SU-DHL-6 (cell line): ENCODE measurements around the gene NID2.

Experiments
- H2AFZ ChIP-seq: fragments of 200-600 bp; sonication (generic); 2 replicates; pipeline ENCODE4 v1.6.1; 2014; ENCODE audit warnings: low read depth, mild to moderate bottlenecking, moderate library complexity, mixed read lengths, antibody characterized with exemption, low read length; ENCODE audit not compliant: severe bottlenecking
- H3F3A ChIP-seq: fragments of 200-600 bp; shearing (Covaris generic); 2 replicates; pipeline ENCODE4 v1.6.0; 2016; ENCODE audit warnings: antibody characterized with exemption, mild to moderate bottlenecking; ENCODE audit not compliant: insufficient read depth
- H3K27ac ChIP-seq: fragments of 200-600 bp; sonication (generic); 2 replicates; pipeline ENCODE4 v1.5.1; 2016; ENCODE audit warnings: low read depth, mild to moderate bottlenecking, low read length, moderate library complexity, mixed read lengths
- H3K27me3 ChIP-seq: fragments of 200-600 bp; sonication (generic), shearing (Covaris generic); 2 replicates; pipeline ENCODE4 v1.6.0; 2014; ENCODE audit warnings: mild to moderate bottlenecking, low read length
- H3K36me3 ChIP-seq: fragments of 200-600 bp; sonication (generic); 2 replicates; pipeline ENCODE4 v1.6.1; 2014; ENCODE audit warnings: mild to moderate bottlenecking, low read length, mixed read lengths
- H3K4me2 ChIP-seq: fragments of 300-600, 200-600 bp; shearing (Covaris generic), sonication (generic); 2 replicates; pipeline ENCODE4 v1.6.0; 2014; ENCODE audit warnings: low read length, low read depth, mild to moderate bottlenecking; ENCODE audit not compliant: poor library complexity, severe bottlenecking
- H3K4me3 ChIP-seq: fragments of 200-600 bp; sonication (generic); 2 replicates; pipeline ENCODE4 v1.5.1; 2014; ENCODE audit warnings: antibody characterized with exemption, low read length, mild to moderate bottlenecking, mixed read lengths; ENCODE audit not compliant: insufficient read depth, poor library complexity, severe bottlenecking
- H3K79me2 ChIP-seq: fragments of 200-600 bp; sonication (generic); 2 replicates; pipeline ENCODE4 v1.6.1; 2014; ENCODE audit warnings: mild to moderate bottlenecking, low read length, moderate library complexity; ENCODE audit not compliant: insufficient read depth
- H3K9ac ChIP-seq: fragments of 200-600 bp; sonication (generic); 2 replicates; pipeline ENCODE4 v1.7.0; 2014; ENCODE audit warnings: mild to moderate bottlenecking, low read length
- H3K9me2 ChIP-seq: fragments of 200-600 bp; sonication (generic); replicated peaks from 2 replicates; pipeline ENCODE4 v1.6.1; 2014; ENCODE audit warnings: low read length; ENCODE audit not compliant: insufficient read depth
- H3K9me3 ChIP-seq: fragments of 200-600 bp; sonication (generic); 2 replicates; pipeline ENCODE4 v1.6.1; 2014; ENCODE audit warnings: low read length, mixed read lengths; ENCODE audit not compliant: insufficient read depth
- H4K20me1 ChIP-seq: fragments of 200-600 bp; sonication (generic); 2 replicates; pipeline ENCODE4 v1.6.1; 2014; ENCODE audit warnings: low read depth, mild to moderate bottlenecking, antibody characterized with exemption, low read length, moderate library complexity, mixed read lengths
- CTCF ChIP-seq: fragments of 200-600 bp; sonication (generic); IDR thresholded peaks from one replicate; pipeline ENCODE4 v1.5.1; 2017; ENCODE audit warnings: antibody characterized with exemption, mild to moderate bottlenecking, low read length, moderate library complexity; ENCODE audit not compliant: insufficient read depth, poor library complexity, severe bottlenecking
- EZH2phosphoT487 ChIP-seq: fragments of 200-600 bp; sonication (generic), shearing (Covaris generic); conservative IDR thresholded peaks from 2 replicates; pipeline ENCODE4 v1.6.1; 2018; ENCODE audit warnings: mild to moderate bottlenecking, antibody characterized with exemption, low read length, moderate library complexity, mixed read lengths

Gene NID2

GRCh38 chr14:52095336-52095735, 26.5 kb upstream of the NID2 start:
- Histone ChIP-seq H3K4me2 (no peak overlapping the region), H3K9ac (no peak overlapping the region), H3F3A (no peaks in the 10 kb centered on the region), H3K79me2 (no peaks in the 10 kb centered on the region), H2AFZ (no peak overlapping the region), H3K27me3 (no peaks in the 10 kb centered on the region), H3K9me2 (no peaks in the 10 kb centered on the region), H4K20me1 (no peaks in the 10 kb centered on the region), H3K27ac (no peak overlapping the region), H3K36me3 (no peaks in the 10 kb centered on the region), H3K9me3 (no peaks in the 10 kb centered on the region), H3K4me3 (no peak overlapping the region)
- TF ChIP-seq CTCF (no peak), EZH2phosphoT487 (no peak)

GRCh38 chr14:52094546-52095271, 25.9 kb upstream of the NID2 start:
- H3K36me3 ChIP-seq = no peaks in the 10 kb centered on the region

GRCh38 chr14:52091928-52092327, 23.1 kb upstream of the NID2 start:
- Histone ChIP-seq H3K27ac (no peak overlapping the region), H3K36me3 (no peaks in the 10 kb centered on the region), H3K9me3 (no peaks in the 10 kb centered on the region), H4K20me1 (no peaks in the 10 kb centered on the region), H2AFZ (no peak overlapping the region), H3K4me3 (no peak overlapping the region), H3K9me2 (no peaks in the 10 kb centered on the region), H3K4me2 (no peak overlapping the region), H3K79me2 (no peaks in the 10 kb centered on the region), H3F3A (no peaks in the 10 kb centered on the region), H3K9ac (no peak overlapping the region), H3K27me3 (no peaks in the 10 kb centered on the region)
- TF ChIP-seq EZH2phosphoT487 = no peak

More at GRCh38 chr14:52094546-52095271, 25.9 kb upstream of the NID2 start:
- H3K79me2 ChIP-seq = no peaks in the 10 kb centered on the region
- H2AFZ ChIP-seq = no peak overlapping the region
- no peaks in the 10 kb centered on the region for H3K9me3 ChIP-seq
- no peaks in the 10 kb centered on the region for H4K20me1 ChIP-seq
- no peak overlapping the region for H3K4me2 ChIP-seq
- TF ChIP-seq CTCF = no peak
- no peak overlapping the region for H3K27ac ChIP-seq
- no peaks in the 10 kb centered on the region for H3K9me2 ChIP-seq
- H3K27me3 ChIP-seq = no peaks in the 10 kb centered on the region
- no peaks in the 10 kb centered on the region for H3F3A ChIP-seq
- H3K9ac ChIP-seq = no peak overlapping the region
- no peak overlapping the region for H3K4me3 ChIP-seq

- no peaks in the 10 kb centered on the region for H3K9me3 ChIP-seq
- no peaks in the 10 kb centered on the region for H3K9me2 ChIP-seq
- no peaks in the 10 kb centered on the region for H3K27me3 ChIP-seq
- no peak overlapping the region for H3K4me3 ChIP-seq
- H2AFZ ChIP-seq = no peak overlapping the region
- H3K36me3 ChIP-seq = no peaks in the 10 kb centered on the region
- no peaks in the 10 kb centered on the region for H3F3A ChIP-seq
- H3K27ac ChIP-seq = no peak overlapping the region
- H3K79me2 ChIP-seq = no peaks in the 10 kb centered on the region
- TF ChIP-seq EZH2phosphoT487 = no peak
- no peak for TF ChIP-seq CTCF
- H3K4me2 ChIP-seq = no peak overlapping the region
- H3K9ac ChIP-seq = no peak overlapping the region
- no peaks in the 10 kb centered on the region for H4K20me1 ChIP-seq
Measured at GRCh38 chr14:52090936-52091335, 22.1 kb upstream of the NID2 start.
